HG02840 (cell line): ENCODE data around the gene TFF3.

Experiments
- ATAC-seq: cut with Tn5 transposase; IDR thresholded peaks from one replicate; pipeline ENCODE4 v1.9.1; 2021; ENCODE audit warnings: mild to moderate bottlenecking, moderate library complexity, moderate number of reproducible peaks; ENCODE audit not compliant: unreplicated experiment, low FRiP score

TFF3 gene

DNA sequence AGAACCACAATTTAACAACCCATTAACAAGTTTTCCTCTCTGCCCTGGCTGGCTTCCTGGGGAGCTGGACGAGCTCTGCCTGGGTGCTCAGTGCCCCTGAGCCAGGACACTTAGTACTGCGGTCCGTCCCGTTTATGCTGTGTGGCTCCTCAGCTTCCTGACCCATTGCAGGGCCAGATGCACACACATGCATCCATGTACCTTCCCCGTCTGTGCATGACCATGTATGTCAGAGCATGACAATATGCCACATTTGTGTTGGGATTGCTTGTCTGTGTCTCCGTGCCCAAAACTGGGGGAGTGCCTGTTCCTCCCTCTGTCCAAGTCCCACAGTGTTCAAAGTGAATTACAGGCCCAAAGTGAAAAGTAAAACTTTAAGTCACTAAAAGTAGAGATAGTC lies 9.7 kb upstream of the TFF3 start:
- ATAC-seq: no peak

DNA sequence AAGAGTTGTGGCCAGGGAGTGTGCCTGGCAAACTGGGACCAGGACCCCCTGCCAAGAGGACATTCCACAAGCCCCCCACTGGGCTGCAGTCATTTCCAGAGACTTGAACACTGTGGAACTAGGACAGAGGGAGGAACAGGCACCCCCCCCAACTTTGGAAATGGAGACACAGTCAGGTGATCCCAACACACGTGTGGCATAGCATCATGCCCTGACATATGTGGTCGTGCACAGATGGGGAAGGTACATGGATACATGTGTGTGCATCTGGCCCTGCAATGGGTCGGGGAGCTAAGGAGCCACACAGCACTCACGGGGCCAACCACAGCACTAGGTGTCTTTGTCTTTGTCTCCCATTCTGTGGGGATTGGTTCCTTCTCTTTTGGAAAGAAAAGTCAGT lies 6.6 kb upstream of the TFF3 start:
- ATAC-seq: no peak

DNA sequence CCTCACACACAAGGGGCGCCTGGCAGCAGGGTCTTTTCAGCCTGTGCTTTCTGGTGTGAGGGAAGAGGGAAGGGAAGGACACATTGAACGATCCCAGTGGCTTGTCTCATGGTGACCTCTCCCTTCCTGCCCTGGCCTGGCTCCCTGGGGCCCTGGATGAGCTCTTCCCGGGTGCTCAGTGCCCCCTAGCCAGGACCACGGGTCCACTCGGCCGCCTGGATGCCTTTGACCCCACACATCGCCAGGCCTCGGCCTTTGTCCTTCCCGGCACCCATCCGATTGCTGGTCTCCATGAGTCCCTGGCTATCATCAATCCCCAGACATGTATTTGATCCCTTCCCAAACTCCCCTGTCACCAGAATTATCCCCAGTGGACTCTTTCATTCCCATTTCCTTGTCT lies 6.0 kb upstream of the TFF3 start:
- no peak for ATAC-seq

DNA sequence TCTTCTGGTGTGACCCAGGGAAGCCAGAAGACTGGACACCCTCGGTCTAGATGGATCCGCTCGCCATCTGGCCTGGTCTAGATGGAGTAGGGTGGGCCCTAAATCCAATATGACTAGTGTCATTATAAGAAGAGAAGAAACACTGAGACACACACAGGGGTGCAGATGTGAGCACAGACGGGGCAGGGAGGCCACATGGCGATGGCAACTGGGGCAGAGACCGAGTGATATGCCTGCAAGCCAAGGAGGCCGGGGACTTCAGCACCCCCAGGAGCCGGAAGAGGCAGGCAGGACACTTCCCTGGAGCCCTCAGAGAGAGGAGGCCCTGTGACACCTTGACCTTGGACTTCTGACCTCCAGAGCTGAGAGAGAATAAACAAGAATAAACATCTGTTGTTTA lies 5.6 kb upstream of the TFF3 start:
- no peak for ATAC-seq

DNA sequence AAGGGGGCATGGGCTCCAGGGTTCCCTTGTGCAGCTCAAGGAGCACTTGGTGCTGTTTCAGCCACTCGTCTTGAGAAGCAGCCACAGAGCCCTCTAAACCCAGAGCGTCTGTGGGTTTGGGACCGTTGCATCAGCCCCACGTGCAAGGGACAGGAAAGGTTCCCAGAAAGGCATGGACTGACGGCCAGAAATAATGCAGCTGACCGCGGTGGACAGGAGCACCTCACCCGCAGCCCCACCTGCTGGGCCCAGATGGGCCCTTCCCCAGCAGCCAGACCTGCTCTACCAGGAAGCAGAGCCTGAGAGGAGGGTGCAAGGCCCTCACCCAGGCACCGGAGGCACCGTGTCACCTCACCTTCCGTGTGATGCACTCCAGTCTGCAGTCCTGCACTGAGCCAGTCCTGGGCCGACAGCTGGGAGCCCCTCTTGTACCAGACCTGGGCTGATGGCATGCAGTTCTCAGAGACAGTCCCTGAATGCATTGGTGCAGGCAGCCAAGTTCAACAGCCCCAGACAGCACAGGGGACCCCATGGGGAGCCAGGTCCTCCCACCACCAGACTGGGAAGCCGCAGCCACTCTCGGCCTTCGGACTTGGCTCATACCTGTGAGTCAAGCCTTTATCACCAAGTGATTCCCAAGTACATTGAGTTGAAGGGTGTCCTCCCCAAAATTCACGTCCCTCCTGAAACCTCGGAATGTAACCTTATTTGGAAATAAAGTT lies 4.8 kb upstream of the TFF3 start:
- ATAC-seq: no peak

DNA sequence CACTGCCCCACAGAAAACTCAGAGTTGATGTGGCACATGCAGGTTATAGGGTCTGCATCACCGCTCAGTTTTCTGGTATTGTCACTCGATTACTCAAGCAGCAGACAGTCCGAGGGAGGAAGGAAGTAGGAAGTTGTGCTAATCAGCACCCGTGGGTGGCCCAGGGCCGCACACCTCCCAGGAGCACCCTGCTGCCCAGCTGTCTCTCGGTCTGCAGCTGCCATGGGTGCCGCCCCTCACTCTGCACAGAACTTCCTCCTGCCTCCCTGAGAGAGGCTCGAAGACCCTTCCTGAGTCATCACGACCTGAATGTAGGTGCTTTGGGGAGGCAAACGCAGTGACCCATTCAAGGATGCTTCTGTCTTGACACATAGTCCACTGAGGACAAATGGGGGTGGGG lies 4.2 kb upstream of the TFF3 start:
- ATAC-seq: no peak

DNA sequence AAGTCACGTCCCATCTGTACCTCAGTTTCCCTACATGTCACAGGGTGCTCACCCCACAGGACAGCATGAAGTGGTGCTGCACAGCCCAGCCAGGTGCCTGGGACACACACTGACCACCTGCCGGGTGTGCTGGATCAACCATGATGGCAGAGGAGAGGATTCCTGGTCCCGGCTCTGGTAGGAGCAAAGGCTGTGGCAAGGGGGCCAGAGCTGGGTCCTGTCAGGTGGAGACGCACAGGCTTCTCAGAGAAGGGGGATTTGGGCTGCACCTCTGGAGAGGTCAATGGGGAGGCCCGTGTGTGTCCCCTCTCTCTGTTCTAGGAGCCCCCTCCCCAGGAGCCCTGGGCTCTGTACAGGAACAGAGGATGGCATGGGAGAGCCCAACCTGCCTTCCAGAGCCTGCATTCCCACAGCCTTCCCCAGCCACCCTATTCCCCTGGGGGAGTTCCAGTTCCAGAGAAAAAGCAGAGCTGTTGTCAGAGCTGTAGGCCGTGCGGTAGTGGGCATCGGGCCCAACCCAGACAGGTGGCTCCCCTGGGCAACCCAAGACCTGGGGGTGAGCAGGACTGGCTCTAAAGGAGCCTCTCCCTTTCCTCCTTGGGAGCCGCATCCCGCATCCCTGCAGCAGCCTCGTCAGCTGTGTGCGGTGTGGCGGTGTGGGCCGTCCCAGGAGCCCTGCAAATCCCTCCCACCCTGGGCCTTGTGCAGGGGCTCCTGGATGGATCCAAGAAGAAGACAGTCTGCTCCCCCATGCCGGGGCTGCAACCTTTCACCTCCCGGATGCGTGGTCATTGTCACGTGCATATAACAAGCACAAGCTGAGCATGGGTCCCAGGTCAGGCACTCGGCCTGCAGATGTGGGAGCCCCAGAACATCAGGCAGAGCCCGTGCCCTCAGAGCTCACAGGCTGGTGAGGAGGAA lies 2.9 kb upstream of the TFF3 start:
- no peak for ATAC-seq

DNA sequence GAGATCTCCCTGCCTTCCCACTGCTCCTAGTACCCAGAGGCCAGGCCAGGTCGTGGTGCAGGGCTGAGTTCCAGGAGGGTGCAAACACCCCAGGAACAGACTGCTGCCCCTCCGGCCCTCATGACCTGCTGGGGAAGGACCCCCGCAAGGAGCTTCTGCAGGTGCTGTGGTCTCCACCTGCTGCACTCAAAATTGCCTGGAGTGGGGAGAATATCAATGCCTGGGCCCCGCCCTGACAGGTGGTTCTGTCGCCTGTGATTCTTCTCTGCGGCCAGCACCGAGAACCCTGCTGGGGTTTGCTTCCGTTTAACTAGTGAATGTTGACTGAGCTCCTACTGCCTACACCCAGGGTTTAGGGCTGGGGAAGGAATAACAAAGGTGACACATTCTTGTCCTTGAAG lies 2.1 kb upstream of the TFF3 start:
- ATAC-seq: no peak

DNA sequence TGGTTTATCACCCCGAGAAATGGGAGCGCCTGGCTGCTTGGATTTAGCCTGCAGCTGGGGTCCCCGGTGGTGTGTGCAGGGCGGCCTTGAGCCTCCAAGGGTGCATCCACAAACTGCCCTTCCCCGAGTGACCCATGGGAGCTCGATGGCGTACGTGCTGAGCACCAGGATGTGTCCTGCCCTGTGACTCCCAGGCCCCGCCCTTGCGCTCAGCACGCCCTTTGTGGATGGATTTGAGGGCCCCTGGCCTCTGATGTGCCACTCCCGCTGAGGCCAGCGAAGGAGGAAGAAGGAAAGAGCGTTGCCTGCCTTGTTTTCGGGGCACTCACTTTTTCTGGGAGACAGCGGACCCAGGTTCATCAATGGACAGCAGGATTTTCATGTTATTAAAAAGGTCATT lies 1.7 kb upstream of the TFF3 start:
- no peak for ATAC-seq

DNA sequence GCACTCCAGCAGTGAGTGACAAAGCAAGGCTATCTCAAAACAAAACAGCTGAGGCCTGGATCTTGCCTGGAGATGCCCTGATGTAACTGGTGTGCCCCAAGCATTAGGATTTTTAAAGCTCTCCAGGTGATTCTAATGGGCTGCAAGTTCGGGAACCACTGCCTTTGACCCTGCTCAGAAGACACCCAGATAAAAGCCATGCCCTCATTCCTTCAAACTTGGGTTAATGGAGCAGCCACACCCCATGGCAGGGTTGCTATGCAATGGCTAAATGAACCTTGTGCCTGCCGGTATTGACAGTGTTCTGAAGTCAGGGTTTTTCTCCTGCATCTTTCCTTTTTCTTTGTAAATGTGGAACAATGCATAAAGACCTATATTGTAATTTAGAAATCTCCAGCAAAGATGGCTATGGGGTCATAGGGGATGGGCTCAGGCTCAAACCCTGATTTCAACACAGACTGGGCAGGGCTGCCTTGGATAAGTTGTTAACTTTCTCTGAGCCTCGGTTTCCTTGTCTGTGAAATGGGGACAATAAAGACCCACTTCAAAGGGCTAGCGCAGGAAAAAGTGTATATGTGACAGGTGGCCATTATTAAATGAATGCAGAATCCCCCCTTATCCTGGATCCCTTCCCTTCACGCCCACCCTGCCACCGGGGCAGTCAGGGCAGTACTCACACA lies 453 bp downstream of the TFF3 start:
- no peak for ATAC-seq

DNA sequence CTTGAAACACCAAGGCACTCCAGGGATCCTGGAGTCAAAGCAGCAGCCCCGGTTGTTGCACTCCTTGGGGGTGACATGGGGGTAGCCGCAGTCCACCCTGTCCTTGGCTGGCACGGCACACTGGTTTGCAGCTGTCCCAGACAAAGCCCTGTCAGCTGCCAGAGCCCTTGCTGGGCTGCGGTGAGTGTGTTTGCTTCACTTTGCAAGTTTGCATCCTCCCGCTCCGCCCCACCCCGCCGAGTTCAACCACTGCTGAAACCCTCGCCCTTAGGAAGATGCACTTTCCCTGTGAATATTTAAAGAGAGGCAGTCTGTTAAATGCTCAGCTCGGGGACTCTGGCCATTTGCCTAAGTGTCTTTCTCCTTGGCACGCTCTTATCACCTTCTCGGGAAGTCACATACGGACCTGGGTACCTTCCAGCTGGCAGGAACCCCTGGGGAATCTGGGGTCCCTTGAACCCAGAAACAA lies 1.7 kb downstream of the TFF3 start:
- no peak for ATAC-seq

DNA sequence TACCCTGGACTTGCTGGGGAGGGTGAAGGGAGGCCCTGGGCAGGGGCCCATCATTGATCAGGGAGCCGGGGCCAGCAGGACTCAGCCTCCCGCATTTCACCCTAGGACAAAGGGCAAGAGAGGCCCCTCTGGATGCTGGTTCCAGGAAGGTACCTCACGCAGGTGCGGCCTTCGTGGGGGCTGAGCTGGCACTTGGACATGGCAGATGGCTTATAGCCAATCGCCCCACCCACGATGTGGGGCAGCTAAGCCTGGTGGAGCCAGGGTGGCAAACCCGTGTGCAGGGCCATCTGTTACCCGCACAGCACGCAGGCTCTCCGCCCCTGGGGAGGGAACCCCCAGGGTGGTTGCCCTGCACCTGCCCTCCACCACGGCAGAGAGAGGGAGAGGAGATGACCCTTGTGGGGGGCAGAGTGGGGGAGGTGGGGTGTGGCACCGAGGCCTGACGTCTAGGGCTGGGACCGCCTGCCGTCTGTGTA lies 2.5 kb downstream of the TFF3 start:
- no peak for ATAC-seq

DNA sequence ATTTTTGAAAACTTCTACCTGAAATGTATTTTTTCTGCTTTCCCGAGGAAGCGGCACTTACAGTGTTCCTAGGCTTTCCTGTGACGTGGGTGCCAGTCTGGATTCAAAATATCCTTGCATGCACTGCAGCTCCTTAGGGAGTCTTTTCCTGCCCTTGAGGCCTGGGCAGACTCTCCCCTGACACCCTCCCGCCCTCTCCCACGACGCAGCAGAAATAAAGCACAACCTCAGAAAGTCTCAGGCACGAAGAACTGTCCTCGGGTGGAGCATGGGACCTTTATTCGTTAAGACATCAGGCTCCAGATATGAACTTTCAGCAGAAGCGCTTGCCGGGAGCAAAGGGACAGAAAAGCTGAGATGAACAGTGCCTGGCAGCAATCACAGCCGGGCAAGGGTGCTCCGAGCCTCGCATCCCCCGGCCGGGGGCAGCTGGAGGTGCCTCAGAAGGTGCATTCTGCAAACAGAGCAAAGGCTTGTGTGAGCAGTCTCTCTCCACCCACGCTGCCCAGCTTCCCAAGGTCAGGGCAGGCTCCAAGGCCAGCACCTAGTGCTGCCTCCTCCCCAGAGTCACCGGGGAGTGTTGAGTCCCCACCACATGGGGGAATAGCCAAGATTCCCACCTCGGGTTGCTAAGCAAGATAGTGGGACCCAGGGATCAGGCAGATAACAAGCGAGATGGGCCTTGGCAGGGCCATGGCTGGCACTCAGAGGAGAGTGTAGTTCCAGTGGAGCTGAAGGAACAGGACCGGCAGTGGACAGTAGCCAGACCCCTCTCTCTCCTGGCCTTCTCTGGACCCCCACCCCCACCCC lies 3.2 kb downstream of the TFF3 start:
- no peak for ATAC-seq

DNA sequence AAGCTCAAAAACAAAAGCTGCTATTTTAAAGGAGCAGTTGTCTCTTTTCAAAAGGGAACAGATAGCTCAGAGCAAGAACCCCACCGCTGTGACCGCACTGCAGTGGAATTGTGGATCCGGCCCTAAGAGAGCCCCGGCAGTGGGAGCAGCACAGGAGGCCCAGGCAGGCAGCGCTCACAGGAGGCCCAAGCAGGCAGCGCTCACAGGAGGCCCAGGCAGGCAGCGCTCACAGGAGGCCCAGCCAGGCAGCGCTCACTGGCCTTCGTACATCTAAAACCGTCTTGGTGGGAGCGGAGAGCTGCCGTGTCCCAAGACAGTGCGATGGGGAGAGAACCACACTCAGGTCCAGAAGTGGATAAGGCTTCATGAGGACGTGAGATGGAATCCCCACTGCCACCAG lies 4.0 kb downstream of the TFF3 start:
- no peak for ATAC-seq

DNA sequence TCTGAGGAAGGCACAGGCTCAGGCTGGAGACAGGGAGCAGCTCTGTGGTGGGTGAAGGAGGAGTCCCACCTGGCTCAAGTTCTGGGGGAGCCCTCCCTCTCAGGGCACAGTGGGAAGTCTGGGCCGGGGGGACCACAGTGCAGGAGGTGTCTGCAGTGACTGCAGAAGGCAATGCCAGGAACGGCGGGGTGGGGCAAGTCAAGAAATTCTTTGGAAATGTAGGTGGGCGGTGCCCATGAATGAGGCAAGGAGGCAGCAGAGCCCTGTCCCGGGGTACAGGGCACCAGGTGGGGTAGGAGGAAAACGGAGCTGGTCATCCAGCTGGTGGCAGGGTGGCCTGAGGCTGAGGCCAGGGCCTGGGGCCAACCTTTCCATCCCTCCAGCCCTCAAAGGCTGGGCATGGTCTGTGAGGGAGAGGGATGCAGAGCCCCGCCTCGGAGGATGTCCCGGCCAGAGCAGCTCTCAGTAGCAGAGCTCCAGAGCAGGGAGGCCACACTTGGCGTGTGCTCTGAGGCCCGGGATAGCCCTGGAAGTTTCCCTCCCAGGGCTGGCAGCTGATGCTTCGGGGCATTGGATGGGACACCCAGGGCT lies 4.7 kb downstream of the TFF3 start:
- no peak for ATAC-seq

DNA sequence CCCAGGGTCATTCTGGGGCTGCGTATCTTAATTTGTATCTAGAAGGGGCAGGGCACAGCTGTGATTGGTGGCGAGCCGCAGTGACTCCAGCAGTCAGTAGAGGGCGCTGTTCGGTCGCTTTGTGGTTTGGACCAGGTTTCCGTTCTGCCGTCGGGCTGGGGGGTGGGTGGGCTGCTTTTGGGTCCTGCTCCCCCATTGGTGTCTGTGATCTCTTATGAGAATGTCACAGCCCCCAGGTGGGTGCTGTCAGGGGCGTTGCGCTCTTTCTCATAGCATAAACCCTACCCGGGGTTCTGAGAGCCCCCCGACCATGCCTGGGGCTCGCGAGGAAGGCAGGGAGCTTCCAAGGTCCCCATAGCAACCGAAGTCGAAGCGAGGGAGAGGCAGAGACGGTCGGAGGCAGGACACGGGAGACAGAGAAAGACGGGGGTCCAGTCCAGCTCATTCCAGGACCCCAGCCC lies 5.4 kb downstream of the TFF3 start:
- ATAC-seq: no peak

DNA sequence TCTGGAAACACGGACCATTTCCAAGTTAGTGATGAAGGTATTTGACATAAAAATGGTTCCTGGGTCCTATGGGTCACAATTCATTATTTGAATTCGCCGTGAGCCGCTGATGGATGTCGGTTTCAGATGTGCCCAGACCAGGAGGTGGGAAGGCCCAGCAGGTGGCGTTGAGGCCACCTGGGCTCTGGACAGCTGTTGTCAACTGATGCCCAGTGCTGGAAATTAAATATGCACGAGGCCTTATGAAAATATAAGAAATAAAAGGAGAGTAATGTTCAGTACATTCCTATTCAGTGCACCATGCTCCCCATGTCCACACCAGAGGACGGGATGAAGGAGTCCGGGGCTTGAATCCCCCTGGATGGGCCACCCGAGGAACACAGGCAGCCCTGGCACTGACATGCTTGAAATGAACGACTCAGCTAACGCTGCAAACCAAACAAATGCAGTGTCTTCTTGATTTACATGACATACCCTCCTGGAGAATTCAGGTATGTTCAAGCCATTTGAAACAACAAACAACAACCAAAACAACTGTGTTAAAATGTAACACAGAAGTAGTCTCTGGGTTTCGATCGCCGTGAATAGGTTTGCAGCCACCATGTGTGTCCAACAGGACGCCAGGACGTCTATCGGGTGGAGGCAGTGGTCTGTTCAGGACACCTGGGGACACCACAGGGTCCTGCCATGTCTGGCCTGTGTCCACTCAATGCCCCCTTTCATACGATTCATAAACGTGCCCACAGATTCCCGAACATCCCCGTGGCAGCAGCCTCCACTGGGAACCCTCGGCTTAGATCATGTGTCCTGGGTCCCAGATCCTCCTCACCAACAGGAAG lies 6.1 kb downstream of the TFF3 start:
- ATAC-seq: no peak

DNA sequence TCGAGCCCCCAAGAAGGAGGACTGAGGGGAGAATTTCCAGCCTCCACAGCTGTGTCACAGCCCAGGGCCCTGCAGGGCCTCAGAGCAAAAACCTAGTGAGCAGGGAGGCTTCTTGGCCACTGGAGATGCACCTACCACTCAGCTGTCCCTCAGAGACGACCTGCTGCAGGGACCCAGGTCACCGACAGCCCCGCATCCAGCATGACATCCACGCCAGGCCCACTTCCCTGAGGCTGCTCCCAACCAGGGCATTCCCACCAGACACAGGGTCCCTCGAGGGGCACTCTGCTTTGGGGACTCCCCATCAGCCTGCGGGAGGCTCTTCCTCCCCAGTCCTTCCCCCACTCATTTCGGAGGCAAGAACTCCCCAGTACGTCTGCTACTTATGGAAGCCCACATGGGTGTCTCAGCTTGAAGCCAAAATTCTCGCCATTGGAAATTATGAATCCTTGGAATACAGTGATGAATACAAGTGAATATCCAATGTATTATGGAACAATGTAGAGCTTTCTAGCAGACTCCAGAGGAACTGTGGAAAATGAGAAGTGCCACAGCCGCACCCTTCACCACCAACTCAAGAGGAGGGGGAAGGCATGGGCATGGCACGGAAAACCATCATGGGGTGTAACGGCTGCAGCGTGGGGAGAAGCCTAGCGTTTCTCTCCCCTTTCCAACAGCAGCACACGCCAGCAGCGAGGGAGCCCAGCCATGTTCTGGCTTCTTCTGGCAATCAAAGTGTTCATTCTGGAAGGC lies 6.9 kb downstream of the TFF3 start:
- no peak for ATAC-seq
